HepG2 (cell line): ENCODE measurements around the gene BCAP29.

Source experiments
- ATF1 ChIP-seq: IDR thresholded peaks from 2 replicates; pipeline ENCODE4 v1.6.1; 2016; ENCODE audit warnings: mild to moderate bottlenecking, control low read depth
- CHD4 ChIP-seq: fragments of 200-600 bp; sonication (generic); IDR thresholded peaks from 2 replicates; pipeline ENCODE4 v1.7.0; 2017; ENCODE audit warnings: mild to moderate bottlenecking, low read length, borderline replicate concordance
- CREM ChIP-seq, 2 experiments: sonication (generic) in 1 of 2; formaldehyde crosslinking in 1 of 2; IDR thresholded peaks; 2 replicates each; pipeline versions ENCODE4 v1.4.0 to v1.6.1; 2016 to 2020; ENCODE audit warnings: antibody characterized with exemption in 1 of 2, mild to moderate bottlenecking in 1 of 2, missing genetic modification reagents in 1 of 2
- CTCF ChIP-seq: sonication (generic); formaldehyde crosslinking; IDR thresholded peaks from 2 replicates; pipeline ENCODE4 v1.5.0; 2020; ENCODE audit warnings: mild to moderate bottlenecking, missing genetic modification reagents, moderate library complexity
- FOXA1 ChIP-seq, 2 experiments: fragments of 450-650 bp in 1 of 2; sonication (generic) in 1 of 2; formaldehyde crosslinking in 1 of 2; IDR thresholded peaks; 2 replicates each; pipeline versions ENCODE4 v1.4.0 to v1.6.1; 2016 to 2020; ENCODE audit warnings: missing genetic modification reagents in 1 of 2
- HNF1A ChIP-seq, 2 experiments: sonication (generic) in 1 of 2; formaldehyde crosslinking in 1 of 2; IDR thresholded peaks; 2 replicates each; pipeline versions ENCODE4 v1.4.0 to v1.6.1; 2016 to 2020; ENCODE audit warnings: borderline replicate concordance in 1 of 2, low read depth in 1 of 2, mild to moderate bottlenecking in 1 of 2, missing genetic modification reagents in 1 of 2
- JUNB ChIP-seq: sonication (generic); formaldehyde crosslinking; IDR thresholded peaks from 2 replicates; pipeline ENCODE4 v1.8.0; 2022; ENCODE audit warnings: missing genetic modification reagents, mild to moderate bottlenecking, borderline replicate concordance
- LBX2 ChIP-seq: sonication (generic); formaldehyde crosslinking; IDR thresholded peaks from 2 replicates; pipeline ENCODE4 v1.5.0; 2020; ENCODE audit warnings: missing genetic modification reagents, mild to moderate bottlenecking, borderline replicate concordance
- MED8 ChIP-seq: sonication (generic); formaldehyde crosslinking; IDR thresholded peaks from 2 replicates; pipeline ENCODE4 v1.8.1; 2023; ENCODE audit warnings: mild to moderate bottlenecking, missing genetic modification reagents; ENCODE audit not compliant: insufficient replicate concordance
- POLR2A ChIP-seq, 2 experiments: IDR thresholded peaks; 2 replicates each; pipeline ENCODE4 v1.6.1; 2011; ENCODE audit warnings: low read depth in 2 of 2, low read length in 2 of 2, mild to moderate bottlenecking in 1 of 2, moderate library complexity in 1 of 2; ENCODE audit not compliant: insufficient read depth in 1 of 2
- ZKSCAN1 ChIP-seq: fragments of 150-350 bp; IDR thresholded peaks from 2 replicates; pipeline ENCODE4 v1.6.1; 2014; ENCODE audit warnings: low read length
- ZNF232 ChIP-seq: sonication (generic); formaldehyde crosslinking; IDR thresholded peaks from 2 replicates; pipeline ENCODE4 v1.4.0; 2020; ENCODE audit warnings: missing genetic modification reagents, borderline replicate concordance
- ZNF274 ChIP-seq: sonication (generic); formaldehyde crosslinking; IDR thresholded peaks from 2 replicates; pipeline ENCODE4 v1.5.1; 2020; ENCODE audit warnings: mild to moderate bottlenecking, missing genetic modification reagents
- ZNF703 ChIP-seq: sonication (generic); formaldehyde crosslinking; IDR thresholded peaks from 2 replicates; pipeline ENCODE4 v1.5.1; 2020; ENCODE audit warnings: missing genetic modification reagents, mild to moderate bottlenecking, moderate library complexity, borderline replicate concordance

GRCh38 chr7:107658467-107658866, 78.4 kb downstream of the BCAP29 start:
- TF ChIP-seq CHD4: no peak
- no peak for TF ChIP-seq ZNF703 (CRISPR knock-in tag)
- no peak for TF ChIP-seq ZNF232
- no peak for TF ChIP-seq FOXA1 (IDR thresholded peaks at IDR 0.05)
- TF ChIP-seq FOXA1 (CRISPR knock-in tag; IDR thresholded peaks at IDR 0.05): no peak
- TF ChIP-seq ZNF274: no peak
- no peak for TF ChIP-seq HNF1A (IDR thresholded peaks at IDR 0.05; ENCODE audit: low read depth)
- no peak for TF ChIP-seq HNF1A (CRISPR knock-in tag; IDR thresholded peaks at IDR 0.05; ENCODE audit: borderline replicate concordance)
- no peak for TF ChIP-seq MED8 (CRISPR knock-in tag)
- no peak for TF ChIP-seq CTCF
- no peak for TF ChIP-seq CREM (IDR thresholded peaks at IDR 0.05)
- TF ChIP-seq CREM (CRISPR knock-in tag; IDR thresholded peaks at IDR 0.05): no peak
- TF ChIP-seq LBX2 (CRISPR knock-in tag): no peak
- TF ChIP-seq POLR2A (IDR thresholded peaks at IDR 0.05; ENCODE audit: insufficient read depth in 1 of 2, low read depth in 2 of 2, low read length in 2 of 2): no peak
- TF ChIP-seq ZKSCAN1: no peak
- TF ChIP-seq JUNB (CRISPR knock-in tag): no peak
- no peak for TF ChIP-seq ATF1
